H1 (cell line): ENCODE results near the gene TET2. TPM values are rescaled to one million over a fixed set of nuclear protein-coding genes. Genes with fewer than 3 reads are reported as not detected.

Experiments
- CTCF ChIA-PET: fragments of 300-600 bp; sonication (Branson Sonifier 250); formaldehyde crosslinking; loops from one replicate; lab custom pipeline; 2021; ENCODE audit not compliant: partially characterized antibody; lab: Charles Lee
- POLR2A ChIA-PET: fragments of 300-600 bp; sonication (Branson Sonifier 250); formaldehyde crosslinking; loops from one replicate; lab custom pipeline; 2021; ENCODE audit warnings: inconsistent platforms; ENCODE audit not compliant: partially characterized antibody; lab: Charles Lee
- DNase-seq, 2 experiments: peaks; one replicate each; pipeline versions ENCODE4 v3.0.0 to v3.0.0-alpha.2; 2010 to 2022; ENCODE audit warnings: low spot score in 2 of 2, low read depth in 1 of 2, mixed read lengths in 1 of 2
- FAIRE-seq: peaks from 2 replicates; lab custom pipeline; 2011; peaks lifted over from hg19 to GRCh38; lab: Jason Lieb, UNC
- H2AFZ ChIP-seq: 2 replicates; pipeline ENCODE4 v1.8.1; 2012; ENCODE audit warnings: low read length, inconsistent platforms
- H2AK5ac ChIP-seq: 2 replicates; pipeline ENCODE4 v1.6.1; 2013; ENCODE audit warnings: low read depth, low read length
- H2BK120ac ChIP-seq: replicated peaks from 2 replicates; pipeline ENCODE3; 2013; ENCODE audit warnings: low read depth, low read length, inconsistent platforms
- H2BK12ac ChIP-seq: 2 replicates; pipeline ENCODE4 v1.6.1; 2013; ENCODE audit warnings: low read depth, low read length
- H2BK15ac ChIP-seq: 2 replicates; pipeline ENCODE4 v1.6.1; 2013; ENCODE audit warnings: low read length
- H2BK20ac ChIP-seq: 2 replicates; pipeline ENCODE4 v1.6.1; 2013; ENCODE audit warnings: low read length
- H2BK5ac ChIP-seq: 2 replicates; pipeline ENCODE4 v1.6.1; 2013; ENCODE audit warnings: low read depth, low read length
- H3K14ac ChIP-seq: 2 replicates; pipeline ENCODE4 v1.6.1; 2013; ENCODE audit warnings: inconsistent platforms; ENCODE audit not compliant: insufficient read length
- H3K18ac ChIP-seq: 2 replicates; pipeline ENCODE4 v1.6.1; 2013; ENCODE audit warnings: low read length; ENCODE audit errors: extremely low read depth
- H3K23ac ChIP-seq: 2 replicates; pipeline ENCODE4 v1.6.1; 2013; ENCODE audit warnings: inconsistent platforms; ENCODE audit not compliant: insufficient read length
- H3K23me2 ChIP-seq: 2 replicates; pipeline ENCODE4 v1.6.1; 2013; ENCODE audit warnings: low read depth, low read length
- H3K27ac ChIP-seq: 2 replicates; pipeline ENCODE4 v1.6.1; 2011; ENCODE audit warnings: low read depth, low read length, inconsistent platforms
- H3K27me3 ChIP-seq, 4 experiments: replicated peaks in 1 of 4; 1 replicate in 1 of 4; 2 replicates in 3 of 4; pipeline versions ENCODE4 v1.6.1 to v1.8.1; 2011 to 2013; ENCODE audit warnings: low read length in 3 of 4, mild to moderate bottlenecking in 3 of 4, inconsistent platforms in 2 of 4, mixed read lengths in 2 of 4, moderate library complexity in 1 of 4; ENCODE audit not compliant: control insufficient read depth in 3 of 4, insufficient read depth in 3 of 4; ENCODE audit errors: extremely low read depth in 1 of 4
- H3K36me3 ChIP-seq, 4 experiments: 2 replicates each; pipeline versions ENCODE4 v1.6.1 to v1.8.1; 2011 to 2013; ENCODE audit warnings: mild to moderate bottlenecking in 4 of 4, low read length in 3 of 4, moderate library complexity in 2 of 4, control low read depth in 1 of 4, inconsistent platforms in 1 of 4; ENCODE audit not compliant: insufficient read depth in 4 of 4, control insufficient read depth in 2 of 4
- H3K4ac ChIP-seq: replicated peaks from 2 replicates; pipeline ENCODE3; 2013; ENCODE audit warnings: low read length, low read depth, mixed read lengths, inconsistent platforms; ENCODE audit not compliant: insufficient read length
- H3K4me1 ChIP-seq, 4 experiments: replicated peaks in 1 of 4; 1 replicate in 1 of 4; 2 replicates in 3 of 4; pipeline versions ENCODE4 v1.6.1 to v1.8.1; 2011 to 2013; ENCODE audit warnings: low read length in 3 of 4, inconsistent platforms in 2 of 4, mixed read lengths in 1 of 4; ENCODE audit not compliant: insufficient read depth in 4 of 4, control insufficient read depth in 3 of 4
- H3K4me2 ChIP-seq, 2 experiments: 2 replicates each; pipeline versions ENCODE4 v1.6.1 to v1.8.1; 2011 to 2013; ENCODE audit warnings: low read depth in 2 of 2, low read length in 2 of 2, control low read depth in 1 of 2, inconsistent platforms in 1 of 2, mild to moderate bottlenecking in 1 of 2; ENCODE audit not compliant: insufficient read depth in 1 of 2
- H3K4me3 ChIP-seq, 4 experiments: fragments of 200-600, 300-600 bp in 1 of 4; sonication (generic), shearing (Covaris generic), sonication (Bioruptor Twin) in 1 of 4; 2 replicates each; pipeline versions ENCODE4 v1.5.1 to v1.8.1; 2011 to 2016; ENCODE audit warnings: low read length in 4 of 4, low read depth in 3 of 4, control low read depth in 2 of 4, inconsistent platforms in 2 of 4, mild to moderate bottlenecking in 2 of 4, mixed read lengths in 1 of 4, moderate library complexity in 1 of 4; ENCODE audit not compliant: insufficient read depth in 2 of 4; ENCODE audit errors: extremely low read depth in 1 of 4
- H3K56ac ChIP-seq: replicated peaks from 2 replicates; pipeline ENCODE3; 2013; ENCODE audit warnings: low read depth, mild to moderate bottlenecking, mixed read lengths, low read length, inconsistent platforms; ENCODE audit not compliant: insufficient read length
- H3K79me1 ChIP-seq: 2 replicates; pipeline ENCODE4 v1.6.1; 2013; ENCODE audit warnings: low read depth, low read length, control low read depth
- H3K79me2 ChIP-seq, 2 experiments: 2 replicates each; pipeline versions ENCODE4 v1.6.1 to v1.8.1; 2012 to 2013; ENCODE audit warnings: low read length in 2 of 2, mild to moderate bottlenecking in 2 of 2, inconsistent platforms in 1 of 2; ENCODE audit not compliant: insufficient read depth in 2 of 2, control insufficient read depth in 1 of 2
- H3K9ac ChIP-seq, 4 experiments: replicated peaks in 1 of 4; 1 replicate in 1 of 4; 2 replicates in 3 of 4; pipeline versions ENCODE4 v1.6.1 to v1.8.1; 2011 to 2013; ENCODE audit warnings: low read depth in 3 of 4, low read length in 3 of 4, control low read depth in 2 of 4, mild to moderate bottlenecking in 2 of 4, moderate library complexity in 2 of 4, inconsistent platforms in 1 of 4; ENCODE audit errors: extremely low read depth in 1 of 4
- H3K9me3 ChIP-seq, 2 experiments: 2 replicates each; pipeline versions ENCODE4 v1.6.1 to v1.8.1; 2012 to 2013; ENCODE audit warnings: mild to moderate bottlenecking in 2 of 2, moderate library complexity in 2 of 2, control low read depth in 1 of 2, inconsistent platforms in 1 of 2, low read depth in 1 of 2, low read length in 1 of 2, mixed read lengths in 1 of 2; ENCODE audit not compliant: insufficient read depth in 2 of 2
- H4K20me1 ChIP-seq, 2 experiments: replicated peaks in 1 of 2; 2 replicates each; pipeline versions ENCODE3 to v1.8.1; 2011 to 2013; ENCODE audit warnings: inconsistent platforms in 2 of 2, low read length in 2 of 2, mild to moderate bottlenecking in 1 of 2; ENCODE audit not compliant: insufficient read depth in 2 of 2, control insufficient read depth in 1 of 2
- H4K5ac ChIP-seq: 2 replicates; pipeline ENCODE4 v1.6.1; 2013; ENCODE audit warnings: low read length, low read depth, mixed read lengths, inconsistent platforms; ENCODE audit not compliant: insufficient read length
- H4K8ac ChIP-seq: 2 replicates; pipeline ENCODE4 v1.8.0; 2013; ENCODE audit warnings: mild to moderate bottlenecking, moderate library complexity, low read length, inconsistent platforms; ENCODE audit not compliant: insufficient read depth; ENCODE audit errors: extremely low read depth
- H4K91ac ChIP-seq: replicated peaks from 2 replicates; pipeline ENCODE3; 2013; ENCODE audit warnings: low read length, mixed read lengths, inconsistent platforms; ENCODE audit not compliant: insufficient read length
- ASH2L ChIP-seq: fragments of 200-600, 300-600 bp; sonication (generic); IDR thresholded peaks from one replicate; pipeline ENCODE4 v1.7.1; 2017; ENCODE audit warnings: low read length
- BACH1 ChIP-seq: IDR thresholded peaks from 2 replicates; pipeline ENCODE4 v1.6.1; 2012; ENCODE audit warnings: low read length, improper control_type of control experiment
- CEBPB ChIP-seq: IDR thresholded peaks from 2 replicates; pipeline ENCODE4 v1.6.1; 2012; ENCODE audit warnings: low read depth, low read length
- E2F6 ChIP-seq: IDR thresholded peaks from 2 replicates; pipeline ENCODE4 v1.6.1; 2012; ENCODE audit warnings: inconsistent platforms
- EGR1 ChIP-seq: IDR thresholded peaks from 2 replicates; pipeline ENCODE4 v1.6.1; 2011; ENCODE audit warnings: low read depth, low read length, borderline replicate concordance
- GTF2F1 ChIP-seq: IDR thresholded peaks from 2 replicates; pipeline ENCODE4 v1.6.1; 2012; ENCODE audit warnings: low read depth, low read length, improper control_type of control experiment, borderline replicate concordance
- HDAC6 ChIP-seq: IDR thresholded peaks from one replicate; pipeline ENCODE4 v1.7.1; 2012; ENCODE audit warnings: low read depth, mild to moderate bottlenecking, inconsistent platforms, low read length, moderate library complexity
- KDM4A ChIP-seq: IDR thresholded peaks from one replicate; pipeline ENCODE4 v1.7.1; 2012; ENCODE audit warnings: low read depth, mild to moderate bottlenecking, moderate library complexity, low read length, inconsistent platforms; ENCODE audit not compliant: severe bottlenecking
- MAFK ChIP-seq: IDR thresholded peaks from 2 replicates; pipeline ENCODE4 v1.6.1; 2012; ENCODE audit warnings: low read depth, mild to moderate bottlenecking, improper control_type of control experiment, low read length
- NRF1 ChIP-seq: IDR thresholded peaks from 2 replicates; pipeline ENCODE4 v1.6.1; 2011; ENCODE audit warnings: mild to moderate bottlenecking, low read depth, low read length, improper control_type of control experiment
- PHF8 ChIP-seq: fragments of 200-600 bp; sonication (generic); conservative IDR thresholded peaks from 2 replicates; pipeline ENCODE4 v1.7.1; 2012; ENCODE audit warnings: low read depth, mild to moderate bottlenecking, inconsistent platforms, low read length, moderate library complexity
- TCF12 ChIP-seq: IDR thresholded peaks from 2 replicates; pipeline ENCODE4 v1.6.1; 2011; ENCODE audit warnings: low read depth, mild to moderate bottlenecking, low read length
- USF2 ChIP-seq: IDR thresholded peaks from 2 replicates; pipeline ENCODE4 v1.6.1; 2011; ENCODE audit warnings: low read length, improper control_type of control experiment
- ZNF274 ChIP-seq: IDR thresholded peaks from 2 replicates; pipeline ENCODE4 v1.7.0; 2012; ENCODE audit warnings: low read length, borderline replicate concordance; ENCODE audit errors: extremely low read depth
- WGBS, 2 experiments: shearing (Covaris generic) in 1 of 2; methylation state at CpG; one replicate each; pipeline versions ENCODE4 v1.1.6 to v1.1.7; 2013 to 2015; ENCODE audit warnings: low lambda C conversion rate in 2 of 2, mixed read lengths in 2 of 2, inconsistent platforms in 1 of 2, low coverage in 1 of 2, missing lambda C conversion rate in 1 of 2; ENCODE audit not compliant: insufficient replicate concordance in 2 of 2, insufficient coverage in 1 of 2, insufficient read length in 1 of 2; ENCODE audit errors: extremely low coverage in 1 of 2, missing lambda C conversion rate in 1 of 2; 5-methylcytosine and 5-hydroxymethylcytosine counted together
- polyA plus RNA-seq, 7 experiments: library from polyadenylated mRNA; depleted of rRNA in 3 of 7; stranded (reverse) in 5 of 7; unstranded in 2 of 7; fragments of >200 nt in 5 of 7; fragments of 200-250 nt in 2 of 7; gene quantifications; 1 replicate in 5 of 7; 2 replicates in 1 of 7; 4 replicates in 1 of 7; pipeline versions ENCODE4 v1.2.1 to v1.2.3, GENCODE V29; 2011 to 2013; ENCODE audit warnings: missing spikeins in 2 of 7, mixed read lengths in 2 of 7
- total RNA-seq: library from RNA; stranded (reverse); fragmentation: NEBNext Ultra II Directional; extraction: Animal tissue kit (Norgen Biotek cat#: 25700); gene quantifications from 2 replicates; pipeline ENCODE4 v1.2.1, GENCODE V29; 2021

The TET2 gene
- total and polyA plus RNA-seq, 2 of the 8 experiments (the other 6 are each of a cell fraction or from before 2014, with no cell fraction given) = 1.0 to 2.6 TPM

- no peak overlapping the region for H4K8ac ChIP-seq
- H3K56ac ChIP-seq = no peak overlapping the region
- POLR2A ChIA-PET = no interaction called here
- H3K4me3 ChIP-seq = no peak overlapping the region
- no peak overlapping the region for H2BK20ac ChIP-seq
- no peak overlapping the region for H3K4ac ChIP-seq
- no peaks in the 10 kb centered on the region for H3K36me3 ChIP-seq
- H2BK12ac ChIP-seq = no peak overlapping the region
- no peak overlapping the region for H2BK5ac ChIP-seq
- no peaks in the 10 kb centered on the region for H3K79me1 ChIP-seq
- no peak overlapping the region for H4K91ac ChIP-seq
- no peaks in the 10 kb centered on the region for H3K79me2 ChIP-seq
- no peak overlapping the region for H3K9ac ChIP-seq
- H2AFZ ChIP-seq = no peak overlapping the region
- H3K4me2 ChIP-seq = no peak overlapping the region
- DNase-seq = no peak
- H4K20me1 ChIP-seq = no peaks in the 10 kb centered on the region
- no peaks in the 10 kb centered on the region for H3K9me3 ChIP-seq
- H4K5ac ChIP-seq = no peak overlapping the region
- no peak overlapping the region for H3K18ac ChIP-seq
- H2BK15ac ChIP-seq = no peak overlapping the region
- CTCF ChIA-PET = interaction anchor here (0.6 kb wide), 1 partner anchor 380 kb away, joined by 3 read pairs; no protein-coding TSS in a partner anchor
- H3K23me2 ChIP-seq = no peaks in the 10 kb centered on the region
- FAIRE-seq = no peak
- no peak overlapping the region for H3K23ac ChIP-seq
- no peak overlapping the region for H2AK5ac ChIP-seq
- H3K14ac ChIP-seq = no peak overlapping the region
- WGBS, 2 experiments = 82% methylated on average over 6 of the region's 6 CpGs; no CpG with 5 or more reads in 1 of the 2 experiments
- H2BK120ac ChIP-seq = no peak overlapping the region
- no peaks in the 10 kb centered on the region for H3K4me1 ChIP-seq
- no peaks in the 10 kb centered on the region for H3K27me3 ChIP-seq
- no peak overlapping the region for H3K27ac ChIP-seq
- TF ChIP-seq ZNF274 (no peak), TCF12 (no peak), GTF2F1 (no peak), HDAC6 (no peak), KDM4A (no peak), CEBPB (no peak), EGR1 (no peak), E2F6 (no peak), USF2 (no peak), MAFK (no peak), PHF8 (no peak), BACH1 (no peak), ASH2L (no peak), NRF1 (no peak)
These were observed 150.0 kb downstream of the TET2 start for GRCh38 chr4:105296672-105297071.
